Upper lobe of left lung (tissue), 4 donors: ENCODE results near the gene JARID2.

Source experiments
- EP300 ChIP-seq, 4 donors: sonication (generic); formaldehyde crosslinking; IDR thresholded peaks; one replicate each; pipeline ENCODE4 v1.5.1; 2017; ENCODE audit warnings: antibody characterized with exemption in 4 of 4, control low read depth in 2 of 4
- POLR2AphosphoS5 ChIP-seq, 2 donors: sonication (generic); formaldehyde crosslinking; IDR thresholded peaks; one replicate each; pipeline ENCODE4 v1.5.1; 2017; ENCODE audit warnings: antibody characterized with exemption in 2 of 2
- TF ChIP-seq, protein P1 (sequence below), 6 experiments: fragments of 450-650 bp in 4 of 6; fragments of 200-600 bp in 2 of 6; sonication (generic) in 2 of 6; IDR thresholded peaks; one replicate each; pipeline ENCODE4 v1.5.1; 2016 to 2019; ENCODE audit warnings: antibody characterized with exemption in 6 of 6

DNA sequence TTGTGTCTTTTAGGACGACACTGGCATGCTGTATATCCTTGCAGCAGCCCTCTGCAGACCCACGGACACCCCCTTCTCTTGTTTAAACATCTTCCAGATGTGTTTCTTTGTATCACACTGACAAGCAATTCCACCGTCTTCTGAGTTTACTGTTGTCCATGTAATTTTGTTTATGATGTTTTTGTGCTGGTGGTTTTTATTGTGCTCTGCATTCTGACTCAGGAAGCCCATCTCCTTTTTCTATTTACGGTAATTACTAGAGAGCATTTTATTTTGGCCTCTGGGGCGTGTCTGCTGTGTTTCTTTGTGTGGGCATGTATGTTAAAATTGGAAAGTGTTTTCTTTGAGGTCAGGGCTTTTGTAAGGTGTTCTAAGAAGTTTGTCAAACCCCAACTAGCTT is 111.9 kb downstream of the JARID2 start:
- TF ChIP-seq, protein P1, sequence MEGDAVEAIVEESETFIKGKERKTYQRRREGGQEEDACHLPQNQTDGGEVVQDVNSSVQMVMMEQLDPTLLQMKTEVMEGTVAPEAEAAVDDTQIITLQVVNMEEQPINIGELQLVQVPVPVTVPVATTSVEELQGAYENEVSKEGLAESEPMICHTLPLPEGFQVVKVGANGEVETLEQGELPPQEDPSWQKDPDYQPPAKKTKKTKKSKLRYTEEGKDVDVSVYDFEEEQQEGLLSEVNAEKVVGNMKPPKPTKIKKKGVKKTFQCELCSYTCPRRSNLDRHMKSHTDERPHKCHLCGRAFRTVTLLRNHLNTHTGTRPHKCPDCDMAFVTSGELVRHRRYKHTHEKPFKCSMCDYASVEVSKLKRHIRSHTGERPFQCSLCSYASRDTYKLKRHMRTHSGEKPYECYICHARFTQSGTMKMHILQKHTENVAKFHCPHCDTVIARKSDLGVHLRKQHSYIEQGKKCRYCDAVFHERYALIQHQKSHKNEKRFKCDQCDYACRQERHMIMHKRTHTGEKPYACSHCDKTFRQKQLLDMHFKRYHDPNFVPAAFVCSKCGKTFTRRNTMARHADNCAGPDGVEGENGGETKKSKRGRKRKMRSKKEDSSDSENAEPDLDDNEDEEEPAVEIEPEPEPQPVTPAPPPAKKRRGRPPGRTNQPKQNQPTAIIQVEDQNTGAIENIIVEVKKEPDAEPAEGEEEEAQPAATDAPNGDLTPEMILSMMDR (IDR thresholded peaks at IDR 0.05) = no peak
- no peak for TF ChIP-seq EP300 (IDR thresholded peaks at IDR 0.05)
- TF ChIP-seq POLR2AphosphoS5 (IDR thresholded peaks at IDR 0.05) = no peak
